NCI-H446 treated with DMSO at 0.1 percent for 48 hours (cell line): ENCODE measurements around the gene DYNLT5.
"Not testable (repeated sequence)": the region's sequence is repeated elsewhere in the genome, so short reads cannot be mapped to it uniquely, and the experiment has no call there.

Experiments
- DNase-seq: peaks from one replicate; lab custom pipeline; 2025; lab: John Stamatoyannopoulos, UW

DYNLT5 gene

GRCh38 chr1:66750577-66750976, 1.7 kb upstream of the DYNLT5 start:
- no peak for DNase-seq

DNA sequence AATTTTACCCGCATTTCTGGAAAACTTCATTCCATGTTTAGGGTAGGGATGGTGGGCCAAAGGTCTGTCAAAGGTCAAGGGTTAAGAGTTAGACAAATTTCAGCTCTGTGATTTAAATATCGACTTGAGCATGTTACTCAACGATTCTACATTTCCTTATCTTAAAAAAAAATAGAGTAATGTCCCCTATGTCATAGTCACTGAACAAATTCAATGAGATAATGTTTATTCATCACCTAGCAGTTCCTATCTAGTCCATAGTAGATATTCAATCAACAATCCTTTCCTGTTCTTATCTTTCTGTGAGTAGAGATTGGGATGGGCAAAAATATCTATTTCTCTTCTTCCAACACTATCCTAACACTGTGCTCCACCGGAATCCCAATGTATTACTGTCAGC, 1.1 kb upstream of the DYNLT5 start:
- DNase-seq: no peak

DNA sequence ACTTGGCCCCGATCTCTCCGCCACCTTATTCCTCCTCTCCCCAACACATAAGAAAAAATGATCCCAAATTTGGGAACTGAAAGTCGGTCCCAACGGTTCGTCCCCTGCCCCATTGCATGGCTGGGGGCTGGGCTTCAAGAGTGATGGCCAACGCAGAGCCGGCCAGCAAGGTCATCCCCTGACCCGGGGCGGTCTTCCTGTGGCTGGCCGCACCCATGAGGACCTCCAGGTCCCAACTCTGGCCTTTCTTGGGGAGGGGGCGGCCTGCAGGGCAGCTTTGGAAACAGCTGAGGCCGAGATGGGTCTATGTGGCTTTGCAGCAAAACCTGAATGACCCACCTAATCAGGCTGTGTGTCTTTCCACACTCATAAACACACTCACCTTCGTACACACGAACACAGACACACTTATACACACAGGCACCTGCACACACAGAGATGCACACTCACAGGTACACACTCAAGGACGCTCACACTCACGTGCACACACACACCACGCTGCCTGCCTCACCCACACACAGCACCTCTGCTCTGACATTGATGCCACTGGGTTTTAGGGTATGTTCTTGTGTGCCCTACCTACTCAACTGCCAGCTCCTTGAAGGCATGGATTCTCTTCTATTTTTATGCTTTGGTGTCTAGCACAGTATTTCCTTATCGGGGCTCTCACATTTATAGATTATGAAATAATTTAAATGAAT, 562 bp downstream of the DYNLT5 start:
- DNase-seq: no peak

DNA sequence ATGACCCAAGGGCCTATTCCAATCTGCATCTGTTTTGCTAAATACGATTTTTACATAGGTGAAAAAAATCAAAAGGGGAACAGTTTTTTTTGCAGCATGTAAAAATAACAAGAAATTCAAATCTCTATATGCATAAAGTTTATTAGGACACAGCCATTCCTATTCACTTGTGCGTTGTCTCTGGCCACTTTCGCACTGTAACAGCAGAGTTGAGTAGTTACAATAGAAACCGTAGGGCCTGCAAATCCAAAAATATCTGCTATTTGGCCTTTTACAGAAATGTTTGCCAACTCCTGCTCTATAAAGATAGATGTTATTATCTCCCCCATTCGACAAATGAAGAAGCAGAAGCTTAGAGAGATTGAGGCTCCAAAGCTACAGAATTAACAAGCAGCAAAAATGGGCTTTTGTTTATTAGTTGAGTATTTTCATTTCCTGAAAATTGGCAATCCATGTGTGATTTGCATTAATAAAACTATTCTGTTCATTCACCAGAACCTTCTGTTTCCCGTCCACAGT, 5.5 kb downstream of the DYNLT5 start:
- no peak for DNase-seq

GRCh38 chr1:66758241-66758755, 6.0 kb downstream of the DYNLT5 start:
- no peak for DNase-seq

DNA sequence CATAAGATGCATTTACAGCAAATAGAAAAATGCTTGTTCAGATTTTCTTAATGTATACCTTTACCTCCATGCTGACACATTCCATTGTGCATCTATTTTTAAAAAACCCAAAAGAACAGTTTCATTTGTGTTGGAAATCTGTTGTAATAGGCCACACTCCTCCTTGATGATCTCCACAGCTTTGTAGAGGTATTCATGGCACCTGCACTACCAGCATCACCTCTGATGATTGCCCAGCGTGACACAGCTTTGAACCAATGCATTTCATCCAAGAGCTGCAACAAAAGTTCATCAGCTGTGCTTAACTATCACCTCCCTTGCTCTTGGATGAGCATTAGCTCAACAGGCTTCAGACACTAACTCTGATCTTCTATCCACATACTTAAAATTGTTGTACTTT, 8.2 kb downstream of the DYNLT5 start:
- DNase-seq: no peak

GRCh38 chr1:66761221-66761620, 9.0 kb downstream of the DYNLT5 start:
- DNase-seq: no peak

DNA sequence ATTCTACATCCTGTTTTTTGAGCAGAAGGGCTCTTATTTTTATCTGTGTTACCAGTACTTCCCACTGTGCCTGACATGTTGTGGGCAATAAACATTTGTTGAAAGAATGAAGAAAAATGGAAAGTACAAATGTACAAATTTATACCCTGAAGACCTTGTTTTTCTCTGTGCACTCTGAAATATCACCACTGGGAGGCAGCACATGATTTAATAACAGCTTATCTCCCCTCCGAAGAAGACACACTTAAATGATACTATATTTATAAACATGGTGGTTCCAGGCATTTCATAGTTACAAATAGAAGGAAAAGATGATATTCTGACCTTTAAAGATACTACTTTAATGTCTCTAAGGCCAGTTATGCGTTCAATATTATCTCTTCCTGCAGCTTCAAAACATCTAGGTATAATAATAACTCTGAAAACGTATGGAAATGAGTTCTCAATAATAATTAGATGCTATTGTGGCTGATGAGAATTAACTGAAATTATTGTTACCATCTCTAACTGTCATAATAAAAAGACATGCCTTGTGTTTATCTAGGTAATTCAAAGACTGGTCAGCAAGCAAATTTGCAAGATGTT, 12.8 kb downstream of the DYNLT5 start:
- peak; percentile 25 for DNase-seq

DNA sequence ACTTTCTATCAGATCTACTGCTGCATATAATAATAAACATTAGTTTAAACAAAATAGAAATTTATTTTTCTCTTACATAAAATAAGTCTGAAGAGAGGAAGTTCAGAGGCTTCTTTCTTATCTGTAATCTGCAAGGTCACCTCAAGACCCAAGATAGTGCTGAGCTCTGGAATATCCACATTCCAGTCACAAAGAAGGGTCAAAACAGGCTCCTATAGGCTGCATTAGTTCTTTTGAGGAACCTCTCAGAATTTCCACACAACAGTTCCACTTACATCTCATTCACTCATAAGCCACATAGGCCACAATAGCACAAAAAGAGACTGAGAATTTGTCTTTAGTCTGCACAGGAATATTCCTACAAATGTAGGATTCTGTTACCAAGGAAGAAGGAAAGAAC, 15.4 kb downstream of the DYNLT5 start:
- DNase-seq: no peak

- DNase-seq: no peak
These were observed 16.7 kb downstream of the DYNLT5 start for GRCh38 chr1:66768965-66769364.

DNA sequence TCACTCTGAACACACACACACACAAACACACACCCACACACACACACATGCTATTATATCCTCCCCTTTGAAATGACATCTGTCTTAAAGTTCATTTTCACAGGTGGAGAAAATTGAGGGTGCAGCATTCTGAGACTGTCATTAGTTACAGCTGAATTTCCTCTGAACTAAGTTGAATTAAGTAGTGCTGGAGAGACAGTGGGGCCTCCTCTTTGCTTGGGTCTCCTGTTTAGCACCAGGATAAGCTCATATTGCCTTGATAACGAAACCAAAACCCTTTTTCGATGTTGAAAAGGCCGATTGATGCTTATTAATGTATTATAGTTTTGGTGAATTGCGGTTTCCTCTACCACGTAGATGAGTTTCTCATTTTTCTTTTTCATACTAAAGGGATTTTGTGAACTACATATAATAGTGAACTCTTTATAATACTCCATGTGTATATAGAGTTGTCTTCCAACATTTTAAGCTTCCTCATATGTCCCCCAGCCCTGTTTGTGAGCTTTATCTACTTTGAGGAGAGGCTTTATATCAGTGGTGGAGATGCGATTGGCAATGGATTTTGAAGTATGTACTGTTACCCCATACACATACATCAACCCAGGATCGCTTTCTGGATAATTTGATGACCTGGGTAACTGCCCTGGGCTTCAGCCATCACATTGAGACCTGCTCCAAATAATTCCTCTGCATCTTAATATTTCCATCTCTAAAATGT, 17.4 kb downstream of the DYNLT5 start:
- no peak for DNase-seq

DNA sequence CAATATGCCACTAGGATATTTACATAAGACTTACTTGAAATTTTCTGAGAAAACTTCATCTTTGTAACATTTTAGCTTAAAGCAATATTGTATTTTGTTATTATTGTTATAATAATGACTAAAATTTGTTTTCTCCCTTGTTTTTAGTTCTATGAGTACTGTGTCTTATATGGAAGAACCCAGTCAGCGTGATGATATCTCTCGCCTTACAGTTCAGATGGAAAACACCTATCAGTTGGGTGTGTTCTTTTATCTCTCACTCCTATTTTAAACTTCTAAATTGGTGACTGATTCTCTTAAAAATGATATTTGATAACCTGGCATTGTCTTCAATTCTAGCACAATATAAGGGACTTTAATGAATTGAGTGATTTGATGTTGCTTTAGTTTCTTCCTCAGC, 18.0 kb downstream of the DYNLT5 start:
- no peak for DNase-seq

DNA sequence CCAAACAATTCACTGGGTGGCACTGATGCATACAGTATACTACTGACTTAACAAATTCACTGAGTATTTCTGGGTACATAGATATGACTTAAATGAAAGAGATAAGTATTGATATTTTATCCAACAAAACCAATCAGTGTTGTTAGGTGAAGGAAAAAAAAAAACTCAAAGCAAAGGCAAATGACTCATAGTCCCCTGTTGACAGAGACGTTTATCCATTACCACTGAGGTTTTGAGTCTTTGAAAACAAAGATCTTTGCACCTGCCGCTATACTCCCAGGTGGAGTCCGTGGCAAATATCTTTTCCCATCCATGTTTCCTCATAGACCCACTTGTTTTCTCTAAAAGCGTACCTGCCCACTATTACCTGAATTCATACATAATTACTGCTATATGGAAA, 18.4 kb downstream of the DYNLT5 start:
- DNase-seq: no peak

- DNase-seq: no peak
These were observed 21.0 kb downstream of the DYNLT5 start for GRCh38 chr1:66773227-66773626.

- no peak for DNase-seq
These were observed 22.2 kb downstream of the DYNLT5 start for GRCh38 chr1:66774438-66774837.

DNA sequence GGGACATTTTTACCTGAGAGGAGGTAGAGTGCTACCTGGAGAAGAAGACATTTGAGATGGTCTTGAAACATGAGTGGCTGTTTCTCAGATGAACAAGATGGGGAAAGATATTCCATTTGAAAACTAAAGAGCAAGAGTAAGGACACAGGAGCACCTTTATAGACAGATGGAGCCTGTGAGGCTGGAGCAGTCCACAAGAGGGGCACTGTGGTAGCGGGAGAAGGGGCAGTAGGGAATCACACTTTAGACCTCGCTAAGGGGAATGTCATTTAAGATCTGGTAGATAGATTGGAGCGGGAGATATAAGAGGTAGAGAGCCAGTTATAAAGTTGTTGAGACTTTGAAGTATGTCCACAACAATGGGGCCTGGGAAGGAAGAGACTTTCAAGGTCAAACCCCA, 23.4 kb downstream of the DYNLT5 start:
- no peak for DNase-seq

GRCh38 chr1:66777831-66778230, 25.6 kb downstream of the DYNLT5 start:
- DNase-seq: no peak

DNA sequence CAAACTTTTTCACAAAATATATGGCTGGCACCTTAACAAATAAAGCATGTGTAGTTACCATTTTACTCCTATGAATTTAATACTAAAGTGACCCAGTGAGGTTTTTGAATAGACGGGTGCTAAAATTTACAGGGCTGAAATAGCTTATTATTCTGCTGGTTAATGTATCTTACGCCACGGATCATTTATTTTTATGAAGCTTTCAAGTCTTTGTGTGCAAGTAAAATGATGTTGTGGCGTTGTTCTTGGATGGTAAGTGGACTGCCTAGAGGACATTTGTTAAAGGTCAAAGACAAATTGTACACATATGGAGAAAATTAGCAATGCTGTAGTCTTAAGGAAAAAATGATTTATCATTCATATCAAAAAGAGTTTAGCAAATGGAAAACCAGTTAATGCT, 26.0 kb downstream of the DYNLT5 start:
- no peak for DNase-seq

- DNase-seq: no peak
These were observed 26.7 kb downstream of the DYNLT5 start for GRCh38 chr1:66778969-66779368.

GRCh38 chr1:66779475-66780078, 27.3 kb downstream of the DYNLT5 start:
- no peak for DNase-seq

GRCh38 chr1:66785800-66786199, 33.5 kb downstream of the DYNLT5 start:
- not testable (repeated sequence) for DNase-seq

DNA sequence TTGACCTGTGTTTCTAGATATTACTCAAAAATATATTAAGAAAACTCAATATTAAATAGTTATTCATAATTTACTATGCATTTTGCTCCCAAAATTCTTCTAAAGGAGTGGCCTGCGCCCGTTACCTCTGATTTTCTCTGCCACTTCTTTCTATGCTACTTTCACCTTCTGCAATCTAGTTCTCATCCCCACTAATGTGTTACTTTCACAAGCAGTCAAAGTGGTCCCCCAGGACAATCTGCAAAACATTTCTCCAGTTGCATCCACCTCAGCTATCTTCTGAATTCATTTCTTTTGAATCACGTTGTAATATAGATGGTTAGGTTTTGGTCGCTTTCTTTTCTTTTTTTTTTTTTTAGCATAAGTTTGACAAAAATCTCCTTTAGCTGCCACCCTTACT, 35.4 kb downstream of the DYNLT5 start:
- DNase-seq: no peak
